ENCODE data around the gene MACROH2A2. TPM values are rescaled to one million over a fixed set of nuclear protein-coding genes. Genes with fewer than 3 reads are reported as not detected.

MACROH2A2 gene
- total and polyA plus RNA-seq, 10 of the 15 experiments (the other 5 are each of a cell fraction or from before 2014, with no cell fraction given) = 0.14 to 0.24 TPM; not detected in 8

- no peak for DNase-seq (ENCODE audit: low read depth, low spot score)
- in situ Hi-C loops (cut with MboI) = no loop called here
- RAD21 ChIA-PET (ENCODE audit: unreplicated experiment) = no interaction called here
Observed at GRCh38 chr10:70137927-70138883, 85.6 kb downstream of the MACROH2A2 start.

More at GRCh38 chr10:70137927-70138883, 85.6 kb downstream of the MACROH2A2 start:
- CTCF ChIA-PET = interaction anchor here (0.6 to 1.1 kb wide), 2 partner anchors 8 to 21 kb away, joined by 3 read pairs; partner anchors contain the start of gene TYSND1
- peaks cover 0 to 2% of the 10 kb centered on the region in 2 experiments; a peak in 1 of 4 replicates for H3K36me3 ChIP-seq (ENCODE audit: control insufficient read depth in 2 of 2, insufficient read depth in 2 of 2, low read length in 1 of 2)
- H3K27ac ChIP-seq (ENCODE audit: control insufficient read depth, insufficient read depth) = no peak overlapping the region
- H3K9ac ChIP-seq (ENCODE audit: control insufficient read depth, insufficient read depth, low read length) = no peak overlapping the region
- POLR2A ChIA-PET = no interaction called here
- no peaks in the 10 kb centered on the region for H4K20me1 ChIP-seq (ENCODE audit: control insufficient read depth, insufficient read depth)
- BruUV-seq (replicated peaks) = no TSS peak
- H3K4me1 ChIP-seq (ENCODE audit: control insufficient read depth, insufficient read depth, low read length) = peaks cover 3% of the 10 kb centered on the region
- SMC1A ChIA-PET (ENCODE audit: uncharacterized antibody, unreplicated experiment) = interaction anchor here (0.5 to 3.3 kb wide), 2 partner anchors 22 to 61 kb away, joined by 3 to 9 read pairs; no protein-coding TSS in a partner anchor
- intact Hi-C loops (cut with micrococcal nuclease; ENCODE audit: unreplicated experiment) = no loop called here
- H3K4me2 ChIP-seq (ENCODE audit: control insufficient read depth, insufficient read depth) = no peak overlapping the region
- ATAC-seq (no peak), FAIRE-seq (no peak)
- TF ChIP-seq SMAD5 (IDR thresholded peaks at IDR 0.05; ENCODE audit: low read depth) (no peak), ZSCAN29 (IDR thresholded peaks at IDR 0.05) (no peak), EGR1 (IDR thresholded peaks at IDR 0.05; ENCODE audit: borderline replicate concordance in 1 of 2, low read depth in 2 of 2, low read length in 2 of 2) (no peak), ZBTB33 (IDR thresholded peaks at IDR 0.05) (no peak), BMI1 (IDR thresholded peaks at IDR 0.05; ENCODE audit: borderline replicate concordance) (no peak), PRDM15 (CRISPR knock-in tag; IDR thresholded peaks at IDR 0.05) (no peak), SMAD1 (IDR thresholded peaks at IDR 0.05; ENCODE audit: low read depth, partially characterized antibody) (no peak), POLR2AphosphoS2 (IDR thresholded peaks at IDR 0.05; ENCODE audit: low read depth, low read length) (no peak), ATF3 (IDR thresholded peaks at IDR 0.05; ENCODE audit: borderline replicate concordance, extremely low read depth, low read depth, low read length) (no peak), SREBF1 (IDR thresholded peaks at IDR 0.05; ENCODE audit: low read length) (no peak), YBX1 (IDR thresholded peaks at IDR 0.05) (no peak), IRF4 (IDR thresholded peaks at IDR 0.05; ENCODE audit: low read depth, low read length) (no peak), STAT3 (IDR thresholded peaks at IDR 0.05; ENCODE audit: low read depth, low read length) (no peak), E2F4 (IDR thresholded peaks at IDR 0.05; ENCODE audit: low read depth, low read length) (no peak)
- no peak overlapping the region for H3K4me3 ChIP-seq
- H3K9me3 ChIP-seq (replicated peaks; ENCODE audit: control insufficient read depth, insufficient read depth, low read length) = no peaks in the 10 kb centered on the region
- peaks cover 3% of the 10 kb centered on the region for H3K79me2 ChIP-seq (ENCODE audit: control insufficient read depth, insufficient read depth, low read length)
- 96% methylated on average over 14 of the region's 14 CpGs for WGBS (ENCODE audit: insufficient coverage, insufficient replicate concordance, low lambda C conversion rate, missing lambda C conversion rate)
- no peak overlapping the region for H2AFZ ChIP-seq (ENCODE audit: control insufficient read depth, low read depth, low read length)
- H3K27me3 ChIP-seq (replicated peaks in 1 of 2; ENCODE audit: control insufficient read depth in 2 of 2, insufficient read depth in 2 of 2, low read length in 1 of 2) = no peaks in the 10 kb centered on the region

Data from GM12878 (cell line).